HEK293 (cell line): Measurements from ENCODE around the gene LSM2.
"Not testable (repeated sequence)": the region's sequence is repeated elsewhere in the genome, so short reads cannot be mapped to it uniquely, and the experiment has no call there.

Experiments used
- CTCF ChIA-PET: fragments of 350-600 bp; formaldehyde crosslinking; extraction: SDS; loops from one replicate; lab custom pipeline; 2021; ENCODE audit warnings: antibody characterized with exemption; lab: Yijun Ruan, JAX
- POLR2A ChIA-PET: fragments of 300-600 bp; formaldehyde crosslinking; extraction: SDS; loops from one replicate; lab custom pipeline; 2020; ENCODE audit warnings: antibody characterized with exemption, inconsistent platforms; lab: Yijun Ruan, JAX
- H3K27ac ChIP-seq: fragments of 200-500 bp; sonication (Bioruptor generic); 2 replicates; pipeline ENCODE4 v1.5.1; 2014; ENCODE audit warnings: low read depth, low read length, control low read depth, inconsistent platforms; ENCODE audit errors: extremely low read depth
- H3K36me3 ChIP-seq, 2 experiments: fragments of 200-500 bp in 1 of 2; sonication (Bioruptor generic) in 1 of 2; 1 replicate in 1 of 2; 2 replicates in 1 of 2; pipeline ENCODE4 v1.5.1; 2014 to 2017; ENCODE audit warnings: inconsistent platforms in 2 of 2, low read length in 2 of 2; ENCODE audit not compliant: control insufficient read depth in 2 of 2, insufficient read depth in 1 of 2
- H3K4me1 ChIP-seq: fragments of 200-500 bp; sonication (Bioruptor generic); 2 replicates; pipeline ENCODE4 v1.5.1; 2014; ENCODE audit warnings: mild to moderate bottlenecking, low read length, inconsistent platforms; ENCODE audit not compliant: control insufficient read depth, insufficient read depth
- H3K4me3 ChIP-seq: 2 replicates; pipeline ENCODE4 v1.5.1; 2011; ENCODE audit warnings: low read depth, mild to moderate bottlenecking, control low read depth, low read length, moderate library complexity
- H3K9me3 ChIP-seq: fragments of 200-500 bp; sonication (Bioruptor generic); 2 replicates; pipeline ENCODE4 v1.5.1; 2014; ENCODE audit warnings: low read depth, low read length, inconsistent platforms; ENCODE audit not compliant: control insufficient read depth, insufficient read depth
- ATF2 ChIP-seq: fragments of 450-650 bp; formaldehyde crosslinking; IDR thresholded peaks from 2 replicates; pipeline ENCODE4 v1.5.1; 2016; ENCODE audit warnings: missing biosample characterization, missing genetic modification characterization, low read depth
- GFI1B ChIP-seq: fragments of 450-650 bp; formaldehyde crosslinking; IDR thresholded peaks from 2 replicates; pipeline ENCODE4 v1.5.1; 2016; ENCODE audit warnings: missing biosample characterization, missing genetic modification characterization
- KLF7 ChIP-seq: fragments of 450-650 bp; formaldehyde crosslinking; IDR thresholded peaks from 2 replicates; pipeline ENCODE4 v1.5.1; 2016; ENCODE audit warnings: missing biosample characterization, missing genetic modification characterization, borderline replicate concordance
- ZBTB10 ChIP-seq: fragments of 450-650 bp; formaldehyde crosslinking; IDR thresholded peaks from 2 replicates; pipeline ENCODE4 v1.5.1; 2016; ENCODE audit warnings: missing biosample characterization, missing genetic modification characterization
- ZBTB7A ChIP-seq: fragments of 450-650 bp; formaldehyde crosslinking; IDR thresholded peaks from 2 replicates; pipeline ENCODE4 v1.5.1; 2016; ENCODE audit warnings: low read depth, missing biosample characterization, missing genetic modification characterization
- ZNF121 ChIP-seq: fragments of 450-650 bp; formaldehyde crosslinking; IDR thresholded peaks from 2 replicates; pipeline ENCODE4 v1.5.1; 2016; ENCODE audit warnings: missing biosample characterization, missing genetic modification characterization
- ZNF366 ChIP-seq: fragments of 450-650 bp; formaldehyde crosslinking; conservative IDR thresholded peaks from 2 replicates; pipeline ENCODE4 v1.5.1; 2016; ENCODE audit warnings: missing biosample characterization, missing genetic modification characterization
- ZNF521 ChIP-seq: fragments of 450-650 bp; formaldehyde crosslinking; IDR thresholded peaks from 2 replicates; pipeline ENCODE4 v1.5.1; 2017; ENCODE audit warnings: missing biosample characterization, mild to moderate bottlenecking, missing genetic modification characterization
- ZNF549 ChIP-seq: fragments of 450-650 bp; IDR thresholded peaks from 2 replicates; pipeline ENCODE4 v1.5.1; 2018; ENCODE audit warnings: missing biosample characterization, missing genetic modification characterization, mild to moderate bottlenecking, inconsistent platforms, moderate library complexity
- ZNF560 ChIP-seq: fragments of 450-650 bp; formaldehyde crosslinking; IDR thresholded peaks from 2 replicates; pipeline ENCODE4 v1.5.1; 2017; ENCODE audit warnings: missing biosample characterization, missing genetic modification characterization, borderline replicate concordance
- ZNF621 ChIP-seq: fragments of 450-650 bp; formaldehyde crosslinking; IDR thresholded peaks from 2 replicates; pipeline ENCODE4 v1.5.1; 2017; ENCODE audit warnings: missing biosample characterization, missing genetic modification characterization
- ZNF658 ChIP-seq: fragments of 450-650 bp; formaldehyde crosslinking; IDR thresholded peaks from 2 replicates; pipeline ENCODE4; 2016; ENCODE audit warnings: missing biosample characterization, missing genetic modification characterization
- ZNF792 ChIP-seq: fragments of 450-650 bp; formaldehyde crosslinking; IDR thresholded peaks from 2 replicates; pipeline ENCODE4 v1.5.1; 2016; ENCODE audit warnings: missing biosample characterization, missing genetic modification characterization
- TF ChIP-seq, protein P1 (sequence below): fragments of 450-650 bp; formaldehyde crosslinking; IDR thresholded peaks from 2 replicates; pipeline ENCODE4 v1.5.1; 2017; ENCODE audit warnings: missing biosample characterization, missing genetic modification characterization
- TF ChIP-seq, protein P2 (sequence below): fragments of 450-650 bp; formaldehyde crosslinking; IDR thresholded peaks from 2 replicates; pipeline ENCODE4 v1.5.1; 2016; ENCODE audit warnings: missing biosample characterization, missing genetic modification characterization
- TF ChIP-seq, protein P3 (sequence below): fragments of 450-650 bp; formaldehyde crosslinking; optimal IDR thresholded peaks from 2 replicates; pipeline ENCODE3; 2016; ENCODE audit warnings: missing biosample characterization, mild to moderate bottlenecking, missing genetic modification characterization
- TF ChIP-seq, protein P4 (sequence below): fragments of 450-650 bp; formaldehyde crosslinking; IDR thresholded peaks from 2 replicates; pipeline ENCODE4 v1.5.1; 2016; ENCODE audit warnings: missing biosample characterization, missing genetic modification characterization
- TF ChIP-seq, protein P5 (sequence below): fragments of 450-650 bp; formaldehyde crosslinking; IDR thresholded peaks from 2 replicates; pipeline ENCODE4 v1.5.1; 2016; ENCODE audit warnings: missing biosample characterization, missing genetic modification characterization

LSM2 gene

GRCh38 chr6:31838968-31839367 is 32.2 kb upstream of the LSM2 start:
- Histone ChIP-seq H3K4me1 (peaks cover 9% of the 10 kb centered on the region), H3K27ac (no peak overlapping the region), H3K4me3 (no peak overlapping the region), H3K9me3 (no peaks in the 10 kb centered on the region), H3K36me3 (peaks cover 47 to 52% of the 10 kb centered on the region in 2 experiments)
- POLR2A ChIA-PET, result interaction anchor here (1.3 to 12.5 kb wide), 6 partner anchors 12 to 133 kb away, joined by 3 to 125 read pairs (median 8); partner anchors contain the start of genes DXO, HSPA1A, HSPA1B and HSPA1L
- CTCF ChIA-PET, result interaction anchor here (0.6 to 1.5 kb wide), 7 partner anchors 32 to 133 kb away, joined by 3 to 10 read pairs (median 4); partner anchors contain the start of genes LSM2 and VARS1
- 0 out of 2 replicates have a peak, but pooled peaks have one; percentile 17 for TF ChIP-seq ZNF121 (tag by site-specific recombination)
- TF ChIP-seq, protein P1, sequence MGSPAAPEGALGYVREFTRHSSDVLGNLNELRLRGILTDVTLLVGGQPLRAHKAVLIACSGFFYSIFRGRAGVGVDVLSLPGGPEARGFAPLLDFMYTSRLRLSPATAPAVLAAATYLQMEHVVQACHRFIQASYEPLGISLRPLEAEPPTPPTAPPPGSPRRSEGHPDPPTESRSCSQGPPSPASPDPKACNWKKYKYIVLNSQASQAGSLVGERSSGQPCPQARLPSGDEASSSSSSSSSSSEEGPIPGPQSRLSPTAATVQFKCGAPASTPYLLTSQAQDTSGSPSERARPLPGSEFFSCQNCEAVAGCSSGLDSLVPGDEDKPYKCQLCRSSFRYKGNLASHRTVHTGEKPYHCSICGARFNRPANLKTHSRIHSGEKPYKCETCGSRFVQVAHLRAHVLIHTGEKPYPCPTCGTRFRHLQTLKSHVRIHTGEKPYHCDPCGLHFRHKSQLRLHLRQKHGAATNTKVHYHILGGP, result no peak

DNA sequence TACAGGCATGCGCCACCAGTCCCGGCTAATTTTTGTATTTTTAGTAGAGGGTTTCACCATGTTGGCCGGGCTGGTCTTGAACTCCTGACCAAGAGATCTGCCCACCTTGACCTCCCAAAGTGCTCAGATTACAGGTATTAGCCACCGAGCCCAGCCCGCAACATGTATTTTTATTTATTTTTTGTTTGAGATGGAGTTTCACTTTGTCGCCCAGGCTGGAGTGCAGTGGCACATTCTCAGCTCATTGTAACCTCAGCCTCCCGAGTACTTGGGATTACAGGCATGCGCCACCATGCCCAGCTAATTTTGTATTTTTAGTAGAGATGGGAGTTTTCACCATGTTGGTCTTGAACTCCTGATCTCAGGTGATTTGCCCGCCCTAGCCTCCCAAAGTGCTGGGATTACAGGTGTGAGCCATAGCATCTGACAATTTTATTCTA is 31.4 kb upstream of the LSM2 start:
- not testable (repeated sequence) for H3K27ac ChIP-seq, H3K4me1 ChIP-seq, H3K4me3 ChIP-seq, H3K9me3 ChIP-seq
- CTCF ChIA-PET, result interaction anchor here (0.6 to 1.5 kb wide), 4 partner anchors 15 to 69 kb away, joined by 3 to 10 read pairs (median 5); partner anchors contain the start of genes LSM2 and VARS1
- H3K36me3 ChIP-seq, result peaks cover 47 to 52% of the 10 kb centered on the region in 2 experiments
- POLR2A ChIA-PET, result interaction anchor here (0.5 to 12.5 kb wide), 5 partner anchors 11 to 31 kb away, joined by 4 to 125 read pairs (median 10); partner anchors contain the start of genes HSPA1A, HSPA1B, HSPA1L and LSM2

DNA sequence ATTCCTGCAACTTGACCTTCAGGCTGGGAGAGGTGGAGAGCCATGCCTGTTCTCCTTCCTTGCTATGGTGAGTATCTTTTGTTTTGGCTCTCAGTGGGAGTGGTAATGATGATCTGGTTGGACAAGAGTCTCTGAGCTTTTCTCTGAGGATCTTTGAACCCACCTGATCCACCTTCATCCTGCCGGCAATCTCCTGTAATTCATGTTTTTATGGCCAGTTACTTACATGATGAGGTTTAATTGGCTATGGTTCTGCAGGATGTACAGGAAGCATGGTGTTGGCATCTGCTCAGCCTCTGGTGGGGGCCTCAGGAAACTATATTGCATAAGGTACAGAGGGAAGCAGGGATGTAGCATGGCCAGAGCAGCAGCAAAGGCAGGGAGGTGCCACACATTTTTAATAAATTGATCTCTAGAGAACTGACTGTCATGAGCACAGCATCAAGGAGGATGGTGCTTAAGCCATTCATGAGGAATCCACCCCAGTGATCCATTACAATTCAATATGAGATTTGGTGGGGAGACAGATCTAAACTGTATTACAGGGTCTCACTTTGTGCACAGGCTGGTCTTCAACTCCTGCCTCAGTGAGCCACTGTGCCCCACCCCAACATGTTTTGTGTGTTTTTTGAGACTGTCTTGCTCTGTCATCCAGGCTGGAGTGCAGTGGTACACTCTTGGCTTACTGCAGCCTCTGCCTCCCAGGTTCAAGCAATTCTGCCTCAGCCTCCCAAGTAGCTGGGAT is 30.8 kb upstream of the LSM2 start:
- peaks cover 47 to 52% of the 10 kb centered on the region in 2 experiments for H3K36me3 ChIP-seq
- TF ChIP-seq, protein P2, sequence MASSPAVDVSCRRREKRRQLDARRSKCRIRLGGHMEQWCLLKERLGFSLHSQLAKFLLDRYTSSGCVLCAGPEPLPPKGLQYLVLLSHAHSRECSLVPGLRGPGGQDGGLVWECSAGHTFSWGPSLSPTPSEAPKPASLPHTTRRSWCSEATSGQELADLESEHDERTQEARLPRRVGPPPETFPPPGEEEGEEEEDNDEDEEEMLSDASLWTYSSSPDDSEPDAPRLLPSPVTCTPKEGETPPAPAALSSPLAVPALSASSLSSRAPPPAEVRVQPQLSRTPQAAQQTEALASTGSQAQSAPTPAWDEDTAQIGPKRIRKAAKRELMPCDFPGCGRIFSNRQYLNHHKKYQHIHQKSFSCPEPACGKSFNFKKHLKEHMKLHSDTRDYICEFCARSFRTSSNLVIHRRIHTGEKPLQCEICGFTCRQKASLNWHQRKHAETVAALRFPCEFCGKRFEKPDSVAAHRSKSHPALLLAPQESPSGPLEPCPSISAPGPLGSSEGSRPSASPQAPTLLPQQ, result no peak
- TF ChIP-seq ZNF658 (tag by site-specific recombination) (no peak), GFI1B (tag by site-specific recombination) (no peak), ZBTB10 (tag by site-specific recombination) (no peak), ZNF521 (tag by site-specific recombination) (no peak), ZBTB7A (tag by site-specific recombination) (no peak), KLF7 (no peak), ATF2 (tag by site-specific recombination) (no peak), ZNF621 (tag by site-specific recombination) (no peak), ZNF792 (tag by site-specific recombination) (no peak), ZNF366 (tag by site-specific recombination) (no peak), ZNF560 (tag by site-specific recombination) (no peak), ZNF549 (tag by site-specific recombination) (no peak)
- TF ChIP-seq, protein P3, sequence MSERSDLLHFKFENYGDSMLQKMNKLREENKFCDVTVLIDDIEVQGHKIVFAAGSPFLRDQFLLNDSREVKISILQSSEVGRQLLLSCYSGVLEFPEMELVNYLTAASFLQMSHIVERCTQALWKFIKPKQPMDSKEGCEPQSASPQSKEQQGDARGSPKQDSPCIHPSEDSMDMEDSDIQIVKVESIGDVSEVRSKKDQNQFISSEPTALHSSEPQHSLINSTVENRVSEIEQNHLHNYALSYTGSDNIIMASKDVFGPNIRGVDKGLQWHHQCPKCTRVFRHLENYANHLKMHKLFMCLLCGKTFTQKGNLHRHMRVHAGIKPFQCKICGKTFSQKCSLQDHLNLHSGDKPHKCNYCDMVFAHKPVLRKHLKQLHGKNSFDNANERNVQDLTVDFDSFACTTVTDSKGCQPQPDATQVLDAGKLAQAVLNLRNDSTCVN (tag by site-specific recombination), result no peak
- TF ChIP-seq, protein P4, sequence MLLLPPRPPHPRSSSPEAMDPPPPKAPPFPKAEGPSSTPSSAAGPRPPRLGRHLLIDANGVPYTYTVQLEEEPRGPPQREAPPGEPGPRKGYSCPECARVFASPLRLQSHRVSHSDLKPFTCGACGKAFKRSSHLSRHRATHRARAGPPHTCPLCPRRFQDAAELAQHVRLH (tag by site-specific recombination), result no peak
- TF ChIP-seq, protein P5, sequence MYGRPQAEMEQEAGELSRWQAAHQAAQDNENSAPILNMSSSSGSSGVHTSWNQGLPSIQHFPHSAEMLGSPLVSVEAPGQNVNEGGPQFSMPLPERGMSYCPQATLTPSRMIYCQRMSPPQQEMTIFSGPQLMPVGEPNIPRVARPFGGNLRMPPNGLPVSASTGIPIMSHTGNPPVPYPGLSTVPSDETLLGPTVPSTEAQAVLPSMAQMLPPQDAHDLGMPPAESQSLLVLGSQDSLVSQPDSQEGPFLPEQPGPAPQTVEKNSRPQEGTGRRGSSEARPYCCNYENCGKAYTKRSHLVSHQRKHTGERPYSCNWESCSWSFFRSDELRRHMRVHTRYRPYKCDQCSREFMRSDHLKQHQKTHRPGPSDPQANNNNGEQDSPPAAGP (tag by site-specific recombination), result no peak
- ChIA-PET CTCF (interaction anchor here (0.6 to 1.6 kb wide), 4 partner anchors 16 to 68 kb away, joined by 3 to 10 read pairs (median 5); partner anchors contain the start of gene VARS1), POLR2A (interaction anchor here (0.5 to 12.5 kb wide), 13 partner anchors 9 to 115 kb away, joined by 3 to 125 read pairs (median 5); partner anchors contain the start of genes EHMT2, HSPA1A, HSPA1B and HSPA1L)
- H3K4me3 ChIP-seq, result peak overlapping the region; percentile 9; the same call in 1 of the 2 replicates
- H3K27ac ChIP-seq, result peak overlapping the region; percentile 35; the same call in 1 of the 2 replicates
- H3K4me1 ChIP-seq, result peaks cover 9% of the 10 kb centered on the region
- no peaks in the 10 kb centered on the region for H3K9me3 ChIP-seq
